ENCODE data around the gene TMEM59L. TPM values are rescaled to one million over a fixed set of nuclear protein-coding genes. Genes with fewer than 3 reads are reported as not detected.

Gene TMEM59L
- total RNA-seq, 2 experiments from 2014 or later: not detected

DNA sequence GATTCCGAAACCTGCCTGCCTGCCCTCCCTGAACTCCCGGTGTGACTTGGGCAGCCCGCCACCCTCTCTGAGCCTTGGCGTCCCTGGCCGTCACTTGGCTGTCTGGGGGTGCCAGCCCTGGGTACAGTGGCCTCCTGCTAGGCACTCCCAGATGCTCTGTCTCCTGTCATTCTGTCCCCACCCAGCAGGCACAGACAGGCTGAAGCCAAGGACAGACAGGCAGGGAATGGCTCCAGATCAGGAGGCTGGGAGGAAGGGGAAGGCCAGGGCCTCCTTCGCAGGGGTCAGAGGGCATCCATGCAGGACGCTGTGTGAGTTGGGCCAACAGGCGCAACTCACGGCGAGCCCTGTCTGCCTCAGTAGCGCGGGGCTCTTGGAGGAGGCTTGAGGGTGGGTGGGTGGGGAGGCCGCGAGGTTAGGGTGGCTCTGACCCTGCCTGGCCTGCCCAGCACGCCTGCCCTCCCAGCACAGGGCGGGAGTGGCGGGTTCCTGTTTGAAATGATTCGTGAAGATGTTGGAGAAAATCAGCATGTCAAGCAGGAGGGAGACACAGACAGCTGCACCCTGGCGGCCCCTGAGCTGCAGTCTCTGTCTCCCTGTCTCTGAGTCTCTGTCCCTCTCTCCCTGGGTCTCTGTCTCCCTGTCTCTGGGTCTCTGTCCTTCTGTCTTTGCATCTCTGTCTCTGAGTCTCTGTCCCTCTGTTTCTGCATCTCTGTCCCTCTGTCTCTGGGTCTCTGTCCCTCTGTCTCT, 43.8 kb downstream of the TMEM59L start:
- intact Hi-C loops (cut with micrococcal nuclease): no loop called here
- Mint-ChIP-seq H3K4me3 (no peak overlapping the region), H3K27ac (no peak overlapping the region), H3K36me3 (ENCODE audit: low read depth) (peaks cover 2% of the 10 kb centered on the region), H3K4me1 (ENCODE audit: low read depth) (peaks cover 4% of the 10 kb centered on the region), H3K27me3 (no peaks in the 10 kb centered on the region), H3K9me3 (no peaks in the 10 kb centered on the region)
- TF ChIP-seq, protein P1, sequence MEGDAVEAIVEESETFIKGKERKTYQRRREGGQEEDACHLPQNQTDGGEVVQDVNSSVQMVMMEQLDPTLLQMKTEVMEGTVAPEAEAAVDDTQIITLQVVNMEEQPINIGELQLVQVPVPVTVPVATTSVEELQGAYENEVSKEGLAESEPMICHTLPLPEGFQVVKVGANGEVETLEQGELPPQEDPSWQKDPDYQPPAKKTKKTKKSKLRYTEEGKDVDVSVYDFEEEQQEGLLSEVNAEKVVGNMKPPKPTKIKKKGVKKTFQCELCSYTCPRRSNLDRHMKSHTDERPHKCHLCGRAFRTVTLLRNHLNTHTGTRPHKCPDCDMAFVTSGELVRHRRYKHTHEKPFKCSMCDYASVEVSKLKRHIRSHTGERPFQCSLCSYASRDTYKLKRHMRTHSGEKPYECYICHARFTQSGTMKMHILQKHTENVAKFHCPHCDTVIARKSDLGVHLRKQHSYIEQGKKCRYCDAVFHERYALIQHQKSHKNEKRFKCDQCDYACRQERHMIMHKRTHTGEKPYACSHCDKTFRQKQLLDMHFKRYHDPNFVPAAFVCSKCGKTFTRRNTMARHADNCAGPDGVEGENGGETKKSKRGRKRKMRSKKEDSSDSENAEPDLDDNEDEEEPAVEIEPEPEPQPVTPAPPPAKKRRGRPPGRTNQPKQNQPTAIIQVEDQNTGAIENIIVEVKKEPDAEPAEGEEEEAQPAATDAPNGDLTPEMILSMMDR (IDR thresholded peaks at IDR 0.05): no peak
- ChIA-PET CTCF (no interaction called here), POLR2A (no interaction called here)
- no peak for DNase-seq
- ATAC-seq: no peak

DNA sequence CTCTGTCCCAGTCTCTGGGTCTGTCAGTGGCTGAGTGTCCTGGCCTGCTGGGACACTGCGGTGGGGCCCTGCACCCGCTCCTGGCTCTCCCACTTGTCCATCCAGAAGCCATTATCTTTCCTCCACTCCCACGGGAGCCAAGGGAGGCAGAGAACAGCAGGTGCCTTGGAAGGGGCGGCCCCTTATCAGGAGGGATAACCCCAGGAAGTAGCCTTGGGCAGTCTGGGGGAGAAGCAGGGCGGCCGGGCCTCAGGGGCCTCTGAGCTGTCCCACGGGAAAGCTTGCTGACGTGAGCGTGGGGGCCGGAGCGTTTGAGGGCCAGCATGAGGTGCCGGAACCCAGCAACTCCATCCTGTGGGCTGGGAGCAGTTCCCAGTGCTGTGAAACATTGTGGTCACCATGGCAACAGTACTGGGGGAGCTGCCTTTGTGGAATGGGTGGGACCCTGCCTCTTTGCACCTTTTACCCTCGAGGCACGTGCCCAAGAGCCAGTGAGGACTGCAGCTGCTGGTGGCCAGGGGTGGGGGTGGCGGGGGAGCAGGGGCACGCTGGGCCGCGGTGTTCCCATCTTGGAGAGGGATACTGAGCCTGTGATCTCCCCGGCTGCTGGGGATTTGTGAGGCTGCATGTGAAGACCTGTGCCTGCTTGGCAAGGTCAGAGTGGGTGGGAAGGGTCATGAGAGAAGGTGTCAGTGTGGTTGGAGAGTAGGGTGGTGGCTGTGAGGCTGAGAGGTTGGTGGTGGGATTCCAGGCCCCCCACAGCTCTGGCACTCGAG, 45.1 kb downstream of the TMEM59L start:
- H3K27ac Mint-ChIP-seq: no peak overlapping the region
- intact Hi-C loops (cut with micrococcal nuclease): no loop called here
- ATAC-seq (no peak), DNase-seq (no peak)
- CTCF ChIA-PET: no interaction called here
- peaks cover 4% of the 10 kb centered on the region for H3K4me1 Mint-ChIP-seq (ENCODE audit: low read depth)
- POLR2A ChIA-PET: no interaction called here
- no peaks in the 10 kb centered on the region for H3K9me3 Mint-ChIP-seq
- TF ChIP-seq, protein P1 (IDR thresholded peaks at IDR 0.05): no peak
- no peak overlapping the region for H3K4me3 Mint-ChIP-seq
- no peaks in the 10 kb centered on the region for H3K27me3 Mint-ChIP-seq
- peaks cover under 1% of the 10 kb centered on the region for H3K36me3 Mint-ChIP-seq (ENCODE audit: low read depth)

DNA sequence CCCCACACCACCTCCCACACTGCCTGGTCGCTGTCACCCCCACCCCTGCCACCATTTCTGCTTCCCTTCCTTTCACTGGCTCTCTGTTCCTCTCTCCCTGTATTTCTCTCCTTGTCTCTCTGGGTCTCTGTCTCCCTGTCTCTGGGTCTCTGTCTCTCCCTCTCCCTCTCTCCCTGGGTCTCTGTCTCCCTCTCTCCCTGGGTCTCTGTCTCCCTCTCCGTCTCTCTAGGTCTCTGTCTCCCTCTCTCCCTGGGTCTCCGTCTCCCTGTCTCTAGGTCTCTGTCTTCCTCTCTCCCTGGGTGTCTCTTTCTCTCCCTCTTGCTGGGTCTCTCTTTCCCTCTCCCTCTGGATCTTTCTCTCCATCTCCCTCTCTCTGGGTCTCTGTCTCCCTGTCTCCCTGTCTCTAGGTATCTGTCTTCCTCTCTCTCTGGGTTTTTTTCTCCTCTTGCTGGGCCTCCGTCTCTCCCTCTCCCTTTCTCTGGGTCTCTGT, 45.7 kb downstream of the TMEM59L start:
- H3K36me3 Mint-ChIP-seq (ENCODE audit: low read depth): no peaks in the 10 kb centered on the region
- ChIA-PET POLR2A (no interaction called here), CTCF (no interaction called here)
- no peaks in the 10 kb centered on the region for H3K9me3 Mint-ChIP-seq
- no peaks in the 10 kb centered on the region for H3K27me3 Mint-ChIP-seq
- no peak overlapping the region for H3K4me3 Mint-ChIP-seq
- intact Hi-C loops (cut with micrococcal nuclease): no loop called here
- H3K27ac Mint-ChIP-seq: no peak overlapping the region
- TF ChIP-seq, protein P1 (IDR thresholded peaks at IDR 0.05): no peak
- ATAC-seq (no peak), DNase-seq (no peak)
- H3K4me1 Mint-ChIP-seq (ENCODE audit: low read depth): peaks cover 4% of the 10 kb centered on the region

DNA sequence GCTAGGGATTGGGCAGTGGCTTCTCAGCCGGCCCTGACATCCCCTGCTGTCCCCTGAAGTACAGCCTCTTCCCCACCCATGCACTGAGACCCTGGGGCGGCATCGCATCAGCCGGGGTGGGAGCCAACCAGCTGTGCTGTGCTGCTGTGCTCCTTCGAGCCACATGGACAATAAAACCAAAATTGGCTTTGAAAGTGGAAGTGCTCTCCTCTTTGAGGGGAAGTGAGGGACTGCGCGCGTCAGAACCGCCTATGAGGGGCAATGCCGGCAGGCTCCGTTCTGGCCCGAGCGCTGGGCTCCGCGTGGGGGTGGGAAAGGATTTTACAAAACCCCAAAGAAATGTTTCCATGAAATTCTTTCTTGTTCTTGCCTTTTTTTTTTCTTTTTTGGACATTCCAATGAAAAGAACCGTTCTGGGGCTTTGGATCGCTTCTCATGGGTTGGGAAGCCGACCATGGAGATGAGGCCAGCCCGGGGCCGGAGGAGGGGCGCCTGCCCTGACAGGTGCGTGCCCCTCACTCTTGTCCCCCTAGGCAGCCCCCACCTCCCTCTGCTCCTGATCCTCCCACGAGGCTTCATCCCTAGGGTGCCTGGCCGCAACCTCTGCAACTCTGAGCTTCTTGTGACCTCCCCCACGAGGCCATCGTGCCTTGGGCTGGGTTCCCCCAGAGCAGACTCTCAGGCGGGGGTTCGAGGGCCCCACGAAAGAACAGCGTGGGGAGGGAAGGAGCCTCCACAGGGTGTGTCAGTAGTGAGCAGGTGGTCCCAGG, 46.8 kb downstream of the TMEM59L start:
- no peaks in the 10 kb centered on the region for H3K9me3 Mint-ChIP-seq
- DNase-seq (no peak), ATAC-seq (no peak)
- no peaks in the 10 kb centered on the region for H3K36me3 Mint-ChIP-seq (ENCODE audit: low read depth)
- POLR2A ChIA-PET: no interaction called here
- peaks cover 10% of the 10 kb centered on the region for H3K4me1 Mint-ChIP-seq (ENCODE audit: low read depth)
- H3K4me3 Mint-ChIP-seq: no peak overlapping the region
- H3K27ac Mint-ChIP-seq: no peak overlapping the region
- no peaks in the 10 kb centered on the region for H3K27me3 Mint-ChIP-seq
- CTCF ChIA-PET: no interaction called here
- intact Hi-C loops (cut with micrococcal nuclease): no loop called here
- TF ChIP-seq, protein P1 (IDR thresholded peaks at IDR 0.05): no peak

Data from activated CD8-positive, alpha-beta T cell treated with anti-CD3 and anti-CD28 coated beads for 36 hours (primary cell).